B cell (primary cell): ENCODE results near the gene CCDC85C. TPM values are rescaled to one million over a fixed set of nuclear protein-coding genes. Genes with fewer than 3 reads are reported as not detected.

Experiments used
- ATAC-seq: fragments of 200-7000 bp; cut with Tn5 transposase; one replicate; pipeline ENCODE4 v1.10.0; 2021; ENCODE audit warnings: low read depth, mild to moderate bottlenecking, moderate number of reproducible peaks, moderate library complexity
- CTCF ChIA-PET: fragments of 350-600 bp; sonication (Branson Sonifier 250); formaldehyde crosslinking; loops from one replicate; lab custom pipeline; 2021; ENCODE audit warnings: antibody characterized with exemption, inconsistent platforms; lab: Charles Lee
- POLR2A ChIA-PET: fragments of 350-600 bp; sonication (Branson Sonifier 250); formaldehyde crosslinking; loops from one replicate; lab custom pipeline; 2021; ENCODE audit warnings: antibody characterized with exemption; lab: Charles Lee
- DNase-seq: peaks from one replicate; pipeline ENCODE4 v3.0.0; 2013
- H2AFZ ChIP-seq: 2 replicates; pipeline ENCODE4 v1.6.1; 2012; ENCODE audit warnings: mild to moderate bottlenecking, low read depth, low read length; ENCODE audit not compliant: insufficient read depth, poor library complexity, severe bottlenecking
- H3K27ac ChIP-seq, 2 donors: 1 replicate in 1 of 2; 2 replicates in 1 of 2; pipeline ENCODE4 v1.5.1; 2012 to 2013; ENCODE audit warnings: low read length in 2 of 2, mild to moderate bottlenecking in 2 of 2, moderate library complexity in 1 of 2
- H3K27me3 ChIP-seq, 4 experiments: fragments of 200-600 bp in 1 of 4; sonication (generic) in 1 of 4; replicated peaks in 1 of 4; 1 replicate in 2 of 4; 2 replicates in 2 of 4; pipeline versions ENCODE4 v1.6.1 to v1.7.0; 2013 to 2016; ENCODE audit warnings: low read length in 3 of 4, mild to moderate bottlenecking in 2 of 4, mixed read lengths in 1 of 4, moderate library complexity in 1 of 4; ENCODE audit not compliant: insufficient read depth in 4 of 4, control insufficient read depth in 3 of 4; ENCODE audit errors: control extremely low read depth in 1 of 4
- H3K36me3 ChIP-seq, 2 experiments: replicated peaks in 1 of 2; 1 replicate in 1 of 2; 2 replicates in 1 of 2; pipeline versions ENCODE4 v1.6.1 to v1.7.1; 2013; ENCODE audit warnings: low read length in 1 of 2; ENCODE audit not compliant: insufficient read depth in 2 of 2, control insufficient read depth in 1 of 2; ENCODE audit errors: control extremely low read depth in 1 of 2, extremely low read depth in 1 of 2
- H3K4me1 ChIP-seq, 2 donors: fragments of 200-600 bp in 1 of 2; sonication (generic) in 1 of 2; 1 replicate in 1 of 2; 2 replicates in 1 of 2; pipeline versions ENCODE4 v1.5.1 to v1.6.1; 2013 to 2017; ENCODE audit warnings: low read length in 2 of 2; ENCODE audit not compliant: control insufficient read depth in 2 of 2, insufficient read depth in 2 of 2
- H3K4me2 ChIP-seq: replicated peaks from 2 replicates; pipeline ENCODE3; 2012; ENCODE audit warnings: mild to moderate bottlenecking, low read depth, low read length; ENCODE audit not compliant: poor library complexity, severe bottlenecking
- H3K4me3 ChIP-seq, 5 experiments: fragments of 200-600 bp in 1 of 5; sonication (generic) in 1 of 5; 1 replicate in 3 of 5; 2 replicates in 2 of 5; pipeline versions ENCODE4 v1.5.1 to v1.7.0; 2011 to 2016; ENCODE audit warnings: low read length in 4 of 5, mild to moderate bottlenecking in 4 of 5, low read depth in 2 of 5, control low read depth in 1 of 5, moderate library complexity in 1 of 5; ENCODE audit not compliant: insufficient read depth in 1 of 5; ENCODE audit errors: control extremely low read depth in 1 of 5, extremely low read depth in 1 of 5
- H3K79me2 ChIP-seq: fragments of 200-600 bp; sonication (generic); one replicate; pipeline ENCODE4 v1.6.0; 2016; ENCODE audit warnings: low read length; ENCODE audit not compliant: control insufficient read depth, insufficient read depth
- H3K9ac ChIP-seq: fragments of 200-600 bp; sonication (generic); 2 replicates; pipeline ENCODE4 v1.6.1; 2017; ENCODE audit warnings: mild to moderate bottlenecking, low read length, moderate library complexity
- H3K9me3 ChIP-seq, 3 donors: one replicate each; pipeline versions ENCODE4 v1.6.1 to v1.7.1; 2013; ENCODE audit warnings: low read length in 2 of 3; ENCODE audit not compliant: control insufficient read depth in 2 of 3, insufficient read depth in 1 of 3; ENCODE audit errors: control extremely low read depth in 1 of 3
- H4K20me1 ChIP-seq: 2 replicates; pipeline ENCODE4 v1.6.0; 2012; ENCODE audit warnings: mild to moderate bottlenecking, low read length; ENCODE audit not compliant: insufficient read depth, control insufficient read depth, poor library complexity, severe bottlenecking
- H3K27ac Mint-ChIP-seq: one replicate; pipeline ENCODE4 v1.8.0; 2021; ENCODE audit warnings: mixed read lengths
- H3K27me3 Mint-ChIP-seq: one replicate; pipeline ENCODE4 v1.8.0; 2021; ENCODE audit warnings: mixed read lengths
- H3K4me1 Mint-ChIP-seq: one replicate; pipeline ENCODE4 v1.8.0; 2021; ENCODE audit warnings: mixed read lengths
- H3K4me3 Mint-ChIP-seq: one replicate; pipeline ENCODE4 v1.8.0; 2021; ENCODE audit warnings: mixed read lengths
- H3K9me3 Mint-ChIP-seq: one replicate; pipeline ENCODE4 v1.8.0; 2022; ENCODE audit warnings: mixed read lengths; ENCODE audit not compliant: insufficient read depth
- CTCF ChIP-seq: fragments of 200-600 bp; IDR thresholded peaks from one replicate; pipeline ENCODE4 v1.8.0; 2022; ENCODE audit warnings: antibody characterized with exemption, mild to moderate bottlenecking
- EZH2 ChIP-seq: IDR thresholded peaks from 2 replicates; pipeline ENCODE4 v1.6.1; 2012; ENCODE audit warnings: borderline replicate concordance, low read depth, mild to moderate bottlenecking, moderate library complexity, low read length; ENCODE audit not compliant: insufficient read depth, poor library complexity, severe bottlenecking
- WGBS: methylation state at CpG from one replicate; pipeline ENCODE4 v1.1.5; 2013; ENCODE audit warnings: missing lambda C conversion rate; ENCODE audit not compliant: insufficient coverage; 5-methylcytosine and 5-hydroxymethylcytosine counted together
- intact Hi-C: fragments of 100-400 bp; cut with micrococcal nuclease; formaldehyde crosslinking; loops from one replicate; pipeline ENCODE4 v1.10.0; 2022
- polyA plus RNA-seq: library from polyadenylated mRNA; depleted of rRNA; stranded (reverse); fragments of >200 nt; gene quantifications from 2 replicates; pipeline ENCODE4 v1.2.3, GENCODE V29; 2012
- total RNA-seq, 2 donors: library from RNA; stranded (reverse); fragments of 120-200 nt in 1 of 2; gene quantifications; 1 replicate in 1 of 2; 2 replicates in 1 of 2; pipeline versions ENCODE4 v1.2.3 to v1.2.4, GENCODE V29; 2013 to 2022

The CCDC85C gene
- total and polyA plus RNA-seq, 2 donors (not counting 1 experiment from before 2014, with no cell fraction given): 0.52 to 2.7 TPM

- ChIA-PET CTCF (no interaction called here), POLR2A (no interaction called here)
- intact Hi-C loops: no loop called here
- Histone ChIP-seq H3K27ac (no peak overlapping the region), H3K27me3 (peaks cover 0 to 29% (median 8%) of the 10 kb centered on the region in 4 experiments), H3K4me3 (no peak overlapping the region), H3K4me1 (peaks cover 3% of the 10 kb centered on the region in 2 donors), H3K9ac (no peak overlapping the region), H3K9me3 (peaks cover 0 to 6% (median 0%) of the 10 kb centered on the region in 3 donors), H4K20me1 (no peaks in the 10 kb centered on the region), H3K79me2 (no peaks in the 10 kb centered on the region), H3K4me2 (no peak overlapping the region), H3K36me3 (no peaks in the 10 kb centered on the region), H2AFZ (no peak overlapping the region)
- 86% methylated on average over 8 of the region's 8 CpGs for WGBS
- H3K27ac Mint-ChIP-seq: no peak overlapping the region
- H3K27me3 Mint-ChIP-seq: peaks cover 32% of the 10 kb centered on the region
- H3K4me3 Mint-ChIP-seq: no peak overlapping the region
- no peak for TF ChIP-seq EZH2
- DNase-seq (no peak), ATAC-seq (no peak)
- H3K4me1 Mint-ChIP-seq: peaks cover 5% of the 10 kb centered on the region
- no peaks in the 10 kb centered on the region for H3K9me3 Mint-ChIP-seq
Measured at GRCh38 chr14:99648027-99648784, 44.2 kb upstream of the CCDC85C start.

GRCh38 chr14:99647411-99647810 lies 43.4 kb upstream of the CCDC85C start:
- Histone ChIP-seq H2AFZ (no peak overlapping the region), H3K9me3 (peaks cover 0 to 6% (median 0%) of the 10 kb centered on the region in 3 donors), H3K9ac (no peak overlapping the region), H3K27ac (no peak overlapping the region), H3K36me3 (no peaks in the 10 kb centered on the region), H3K79me2 (no peaks in the 10 kb centered on the region), H4K20me1 (no peaks in the 10 kb centered on the region), H3K27me3 (peaks cover 0 to 29% (median 8%) of the 10 kb centered on the region in 4 experiments), H3K4me2 (no peak overlapping the region), H3K4me1 (peaks cover 3% of the 10 kb centered on the region in 2 donors), H3K4me3 (no peak overlapping the region)
- 93% methylated on average over 7 of the region's 7 CpGs for WGBS
- ATAC-seq: no peak
- peaks cover 32% of the 10 kb centered on the region for H3K27me3 Mint-ChIP-seq
- DNase-seq: no peak
- CTCF ChIA-PET: no interaction called here
- POLR2A ChIA-PET: no interaction called here
- H3K9me3 Mint-ChIP-seq: no peaks in the 10 kb centered on the region
- no peak overlapping the region for H3K4me3 Mint-ChIP-seq
- no peak overlapping the region for H3K27ac Mint-ChIP-seq
- no peak for TF ChIP-seq CTCF
- TF ChIP-seq EZH2: no peak
- peaks cover 5% of the 10 kb centered on the region for H3K4me1 Mint-ChIP-seq
- intact Hi-C loops: no loop called here
